GM20000 (cell line): ENCODE results near the gene TCF7.
"Not testable (repeated sequence)": the region's sequence is repeated elsewhere in the genome, so short reads cannot be mapped to it uniquely, and the experiment has no call there.

Experiments used
- DNase-seq: peaks from one replicate; pipeline ENCODE4 v3.0.0; 2012; ENCODE audit warnings: low spot score
- CTCF ChIP-seq: IDR thresholded peaks from 2 replicates; pipeline ENCODE4 v1.5.1; 2012; ENCODE audit warnings: mild to moderate bottlenecking, control low read depth; ENCODE audit errors: extremely low read depth, missing control alignments

TCF7 gene

GRCh38 chr5:134148316-134148715 is 33.8 kb downstream of the TCF7 start:
- no peak for TF ChIP-seq CTCF
- DNase-seq = no peak

- no peak for TF ChIP-seq CTCF
- DNase-seq = no peak
These were observed 34.6 kb downstream of the TCF7 start for GRCh38 chr5:134148986-134149539.

DNA sequence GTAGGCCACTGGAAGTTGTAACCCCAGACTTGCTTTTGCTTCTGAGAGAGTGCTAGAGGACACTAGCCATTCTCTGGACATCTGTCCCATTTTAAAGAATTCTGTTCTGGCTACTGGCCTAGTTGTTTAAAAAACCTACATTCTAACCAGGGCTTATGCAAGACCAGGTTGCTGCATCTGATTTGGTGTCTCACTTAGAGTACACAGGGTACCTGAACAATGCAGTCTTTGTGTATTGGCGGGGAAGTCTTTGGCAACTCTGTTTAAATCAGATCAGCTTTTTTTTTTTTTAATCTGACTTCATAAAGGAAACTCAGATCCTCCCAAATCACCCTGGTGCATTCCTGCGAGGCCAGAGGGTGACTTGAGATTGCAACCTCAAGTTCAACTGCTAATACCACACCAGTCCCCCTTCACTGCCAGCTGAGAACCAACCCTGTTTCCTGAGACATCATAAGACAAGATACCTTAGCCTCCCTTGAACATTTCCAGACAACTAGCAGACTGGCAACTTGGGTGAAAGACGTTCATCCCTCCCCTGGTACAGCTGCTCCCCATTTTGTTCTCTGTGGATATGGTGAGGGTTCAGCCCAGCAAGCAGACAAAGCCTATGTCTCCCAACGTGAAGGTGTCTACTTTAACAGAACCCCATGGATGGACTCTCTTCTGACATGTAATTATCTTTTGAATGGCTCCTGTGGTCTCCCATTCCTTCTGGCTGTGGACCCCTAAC is 35.3 kb downstream of the TCF7 start:
- DNase-seq = no peak
- no peak for TF ChIP-seq CTCF

- no peak for TF ChIP-seq CTCF
- DNase-seq = no peak
These were observed 37.2 kb downstream of the TCF7 start for GRCh38 chr5:134151723-134152122.

GRCh38 chr5:134152173-134152832 is 37.8 kb downstream of the TCF7 start:
- not testable (repeated sequence) for DNase-seq

DNA sequence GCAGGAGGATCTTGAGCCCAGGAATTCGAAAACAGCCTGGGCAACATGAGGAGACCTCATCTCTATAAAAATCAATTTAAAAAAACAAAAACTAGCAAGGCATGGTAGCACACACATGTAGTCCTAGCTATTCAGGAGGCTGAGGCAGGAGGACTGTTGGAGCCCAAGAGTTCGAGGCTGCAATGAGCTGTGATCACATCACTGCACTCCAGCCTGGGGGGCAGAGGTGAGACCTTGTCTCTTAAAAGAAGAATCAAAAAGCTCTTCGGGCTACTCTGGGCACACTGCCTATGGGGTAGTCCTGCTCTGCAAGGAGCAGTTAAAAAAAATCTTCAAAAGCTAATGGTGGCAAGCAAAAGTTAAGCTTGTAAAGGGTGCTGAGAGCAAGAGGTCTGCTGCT is 38.8 kb downstream of the TCF7 start:
- TF ChIP-seq CTCF = no peak
- DNase-seq = no peak

- no peak for DNase-seq
- TF ChIP-seq CTCF = no peak
These were observed 39.2 kb downstream of the TCF7 start for GRCh38 chr5:134153657-134154056.
